MM.1S (cell line): ENCODE data around the gene SPATA18.

Experiments
- CTCF ChIP-seq: fragments of 300-600 bp; sonication (generic); IDR thresholded peaks from 2 replicates; pipeline ENCODE4 v1.5.1; 2016; ENCODE audit warnings: antibody characterized with exemption, low read length, mixed read lengths
- EZH2phosphoT487 ChIP-seq: fragments of 300-600 bp; sonication (generic); IDR thresholded peaks from 2 replicates; pipeline ENCODE4 v1.6.1; 2018; ENCODE audit warnings: antibody characterized with exemption, low read length

GRCh38 chr4:52111995-52112394, 60.9 kb downstream of the SPATA18 start:
- TF ChIP-seq CTCF (no peak), EZH2phosphoT487 (no peak)
